ENCODE results near the gene TRMU. TPM values are rescaled to one million over a fixed set of nuclear protein-coding genes. Genes with fewer than 3 reads are reported as not detected.
A peak's percentile ranks its signal among the peaks of the same experiment; 100 is the strongest.

Gene TRMU
- total RNA-seq, 6 donors from 2014 or later: 30.7 to 77.5 (median 35.8) TPM

GRCh38 chr22:46327691-46328465 lies 7.6 kb upstream of the TRMU start:
- no peak overlapping the region for H3K4me3 ChIP-seq
- WGBS, 2 donors: 96% methylated on average over 13 of the region's 13 CpGs
- H3K36me3 ChIP-seq: no peaks in the 10 kb centered on the region
- ATAC-seq (ENCODE audit: low FRiP score in 2 of 2): no peak
- H3K27me3 ChIP-seq: no peaks in the 10 kb centered on the region
- no peaks in the 10 kb centered on the region for H3K4me1 ChIP-seq
- no peak for TF ChIP-seq POLR2AphosphoS5 (IDR thresholded peaks at IDR 0.05)
- no peak overlapping the region for H3K27ac ChIP-seq
- no peak for DNase-seq
- H3K9me3 ChIP-seq: no peaks in the 10 kb centered on the region

GRCh38 chr22:46328797-46329196 lies 6.7 kb upstream of the TRMU start:
- Histone ChIP-seq H3K9me3 (no peaks in the 10 kb centered on the region), H3K27me3 (no peaks in the 10 kb centered on the region), H3K36me3 (no peaks in the 10 kb centered on the region), H3K4me1 (no peaks in the 10 kb centered on the region), H3K27ac (no peak overlapping the region), H3K4me3 (no peak overlapping the region)
- TF ChIP-seq EP300 (IDR thresholded peaks at IDR 0.05): no peak
- no peak for ATAC-seq (ENCODE audit: low FRiP score in 2 of 2)
- DNase-seq: no peak
- 97 to 99% methylated on average over 7 to 11 of the region's 11 CpGs for WGBS, 2 donors

GRCh38 chr22:46329616-46330015 lies 5.9 kb upstream of the TRMU start:
- 91 to 97% methylated on average over 8 of the region's 8 CpGs for WGBS, 2 donors
- TF ChIP-seq POLR2A (IDR thresholded peaks at IDR 0.05): no peak
- TF ChIP-seq POLR2AphosphoS5 (IDR thresholded peaks at IDR 0.05): no peak
- no peak for TF ChIP-seq CTCF (IDR thresholded peaks at IDR 0.05)
- no peak for TF ChIP-seq EP300 (IDR thresholded peaks at IDR 0.05)
- ATAC-seq (ENCODE audit: low FRiP score in 2 of 2) (no peak), DNase-seq (no peak)
- H3K27me3 ChIP-seq: no peaks in the 10 kb centered on the region
- H3K4me3 ChIP-seq: no peak overlapping the region
- H3K4me1 ChIP-seq: peaks cover 0 to under 1% (median 0%) of the 10 kb centered on the region in 4 donors
- no peaks in the 10 kb centered on the region for H3K9me3 ChIP-seq
- no peaks in the 10 kb centered on the region for H3K36me3 ChIP-seq
- H3K27ac ChIP-seq: no peak overlapping the region

GRCh38 chr22:46330426-46330825 lies 5.1 kb upstream of the TRMU start:
- Histone ChIP-seq H3K27ac (no peak overlapping the region), H3K4me1 (peaks cover 0 to 7% (median 3%) of the 10 kb centered on the region in 4 donors), H3K4me3 (no peak overlapping the region), H3K27me3 (no peaks in the 10 kb centered on the region), H3K9me3 (no peaks in the 10 kb centered on the region), H3K36me3 (no peaks in the 10 kb centered on the region)
- 95 to 97% methylated on average over 4 of the region's 4 CpGs for WGBS, 2 donors
- no peak for DNase-seq
- TF ChIP-seq CTCF (IDR thresholded peaks at IDR 0.05) (no peak), POLR2AphosphoS5 (IDR thresholded peaks at IDR 0.05) (no peak), POLR2A (IDR thresholded peaks at IDR 0.05) (no peak), EP300 (IDR thresholded peaks at IDR 0.05) (no peak)
- ATAC-seq (ENCODE audit: low FRiP score in 2 of 2): no peak

- 95 to 96% methylated on average over 23 of the region's 23 CpGs for WGBS, 2 donors
- Histone ChIP-seq H3K36me3 (no peaks in the 10 kb centered on the region), H3K9me3 (no peaks in the 10 kb centered on the region), H3K27ac (no peak overlapping the region), H3K4me3 (no peak overlapping the region), H3K4me1 (peaks cover 4 to 12% (median 6%) of the 10 kb centered on the region in 4 donors), H3K27me3 (no peaks in the 10 kb centered on the region)
- DNase-seq (peak in 1 of 2 donors; percentile 70), ATAC-seq (ENCODE audit: low FRiP score in 2 of 2) (no peak)
- TF ChIP-seq POLR2A (IDR thresholded peaks at IDR 0.05): no peak
- no peak for TF ChIP-seq CTCF (IDR thresholded peaks at IDR 0.05)
- no peak for TF ChIP-seq POLR2AphosphoS5 (IDR thresholded peaks at IDR 0.05)
- TF ChIP-seq EP300 (IDR thresholded peaks at IDR 0.05): no peak
These were observed 4.0 kb upstream of the TRMU start for GRCh38 chr22:46331496-46331895.
